ENCODE measurements around the gene FARP1.
"Not testable (repeated sequence)": the region's sequence is repeated elsewhere in the genome, so short reads cannot be mapped to it uniquely, and the experiment has no call there.

The FARP1 gene

GRCh38 chr13:98230762-98231161 is 87.9 kb downstream of the FARP1 start:
- DNase-seq: not testable (repeated sequence)

GRCh38 chr13:98232456-98232855 is 89.6 kb downstream of the FARP1 start:
- no peak for DNase-seq

- DNase-seq: no peak
Observed at GRCh38 chr13:98233127-98233526, 90.2 kb downstream of the FARP1 start.

GRCh38 chr13:98234348-98234747 is 91.5 kb downstream of the FARP1 start:
- DNase-seq: no peak

DNA sequence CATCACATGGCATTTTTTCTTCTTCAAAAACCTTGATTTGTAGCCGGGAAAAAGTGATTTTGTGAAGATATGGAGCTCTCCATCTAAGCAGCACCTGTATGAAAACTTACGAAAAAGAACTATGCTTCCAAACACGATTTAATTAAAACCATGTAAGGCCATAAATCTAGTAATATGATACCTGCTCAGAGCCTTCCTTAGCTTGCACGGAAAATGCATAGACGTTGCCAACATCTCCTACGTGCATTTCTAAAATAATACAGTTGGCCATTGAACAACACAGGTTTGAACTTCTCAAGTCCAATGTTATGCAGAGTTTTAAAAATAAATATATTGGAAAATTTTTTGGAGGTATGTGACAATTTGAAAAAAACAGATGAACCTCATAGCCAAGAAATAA is 93.3 kb downstream of the FARP1 start:
- DNase-seq: no peak

DNA sequence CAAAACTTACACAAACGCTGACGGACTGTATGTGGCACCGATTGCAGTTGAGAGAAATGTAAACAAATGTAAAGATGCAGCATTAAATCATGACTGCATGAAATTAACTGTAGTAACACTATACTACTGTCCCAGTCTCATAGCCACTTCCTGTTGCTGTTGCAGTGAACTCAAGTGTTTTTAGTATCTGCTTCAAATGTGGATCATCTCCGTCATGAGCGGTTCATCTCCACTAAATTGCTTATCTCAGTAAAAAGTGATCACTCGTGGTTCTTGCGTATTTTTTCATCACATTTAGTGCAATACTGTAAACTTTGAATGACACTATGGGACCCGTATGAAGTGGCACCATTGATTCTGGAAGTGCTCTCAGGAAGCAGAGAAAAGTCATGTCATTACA is 94.4 kb downstream of the FARP1 start:
- DNase-seq: no peak

GRCh38 chr13:98239162-98240076 is 96.5 kb downstream of the FARP1 start:
- no peak for DNase-seq

GRCh38 chr13:98240135-98240534 is 97.2 kb downstream of the FARP1 start:
- no peak for DNase-seq

DNA sequence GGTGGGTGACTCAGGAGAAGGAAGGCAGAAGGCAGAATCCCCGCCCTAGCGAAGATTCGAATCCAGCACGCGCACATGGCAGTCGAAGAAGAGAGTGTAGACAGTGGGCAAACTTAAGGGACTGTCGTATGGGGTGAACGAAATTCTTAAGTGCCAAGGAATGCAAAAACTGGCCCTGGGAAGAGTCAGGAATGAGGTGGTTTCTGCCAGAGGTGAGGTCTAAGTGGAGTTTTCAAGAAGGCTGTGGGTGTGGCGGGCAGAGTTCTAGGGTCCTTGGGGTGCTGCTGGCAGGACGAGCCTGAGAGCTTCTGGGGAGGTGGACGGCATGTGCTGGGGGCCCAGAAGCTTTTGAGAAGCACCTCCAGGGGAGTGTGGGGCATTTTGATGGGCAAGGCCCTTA is 98.1 kb downstream of the FARP1 start:
- no peak for DNase-seq

- no peak for DNase-seq
Observed at GRCh38 chr13:98241976-98242375, 99.1 kb downstream of the FARP1 start.

- no peak for DNase-seq
Observed at GRCh38 chr13:98242403-98242802, 99.5 kb downstream of the FARP1 start.

DNA sequence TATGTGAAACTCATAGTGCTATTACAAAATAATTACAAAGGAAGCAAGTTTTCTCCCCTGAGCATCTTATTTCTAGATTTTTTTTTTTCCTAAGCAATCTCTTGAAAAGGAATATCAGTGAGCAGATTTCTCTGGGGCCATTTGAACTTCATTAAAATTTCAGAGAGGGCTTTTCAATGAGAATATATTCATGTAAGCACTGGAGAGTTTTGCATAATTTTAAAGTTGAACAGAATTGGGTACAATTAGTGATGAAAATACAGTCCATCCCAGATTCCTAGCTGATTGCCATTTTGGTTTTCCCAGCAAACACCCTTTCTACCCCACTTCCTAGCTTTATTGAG is 101.0 kb downstream of the FARP1 start:
- no peak for DNase-seq

DNA sequence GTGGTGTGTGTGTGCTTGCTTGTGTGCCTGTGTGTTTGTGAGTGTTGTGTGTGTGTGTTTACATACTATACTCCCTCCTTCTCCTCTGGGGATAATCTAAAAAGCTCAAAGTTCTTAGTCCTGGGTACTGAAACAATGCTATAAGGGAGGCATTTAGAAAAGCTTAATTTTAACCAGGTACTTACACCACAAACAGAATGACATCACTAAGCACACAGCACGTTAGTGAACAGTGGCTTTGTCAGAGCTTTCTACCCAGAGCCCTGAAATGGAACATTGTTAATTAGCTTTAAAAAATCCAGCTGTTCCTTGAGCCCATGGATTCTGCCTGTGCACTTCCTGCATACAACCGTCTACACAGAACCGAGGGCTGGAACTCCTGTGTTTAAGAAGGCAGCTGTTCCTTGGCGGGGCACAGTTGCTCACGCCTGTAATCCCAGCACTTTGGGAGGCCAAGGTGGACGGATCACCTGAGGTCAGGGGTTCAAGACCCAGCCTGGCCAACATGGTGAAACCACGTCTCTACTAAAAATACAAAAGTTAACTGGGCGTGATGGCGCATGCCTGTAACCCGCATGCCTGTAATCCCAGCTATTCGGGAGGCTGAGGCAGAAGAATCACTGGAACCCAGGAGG is 103.8 kb downstream of the FARP1 start:
- no peak for DNase-seq

GRCh38 chr13:98251708-98252107 is 108.8 kb downstream of the FARP1 start:
- DNase-seq: no peak

DNA sequence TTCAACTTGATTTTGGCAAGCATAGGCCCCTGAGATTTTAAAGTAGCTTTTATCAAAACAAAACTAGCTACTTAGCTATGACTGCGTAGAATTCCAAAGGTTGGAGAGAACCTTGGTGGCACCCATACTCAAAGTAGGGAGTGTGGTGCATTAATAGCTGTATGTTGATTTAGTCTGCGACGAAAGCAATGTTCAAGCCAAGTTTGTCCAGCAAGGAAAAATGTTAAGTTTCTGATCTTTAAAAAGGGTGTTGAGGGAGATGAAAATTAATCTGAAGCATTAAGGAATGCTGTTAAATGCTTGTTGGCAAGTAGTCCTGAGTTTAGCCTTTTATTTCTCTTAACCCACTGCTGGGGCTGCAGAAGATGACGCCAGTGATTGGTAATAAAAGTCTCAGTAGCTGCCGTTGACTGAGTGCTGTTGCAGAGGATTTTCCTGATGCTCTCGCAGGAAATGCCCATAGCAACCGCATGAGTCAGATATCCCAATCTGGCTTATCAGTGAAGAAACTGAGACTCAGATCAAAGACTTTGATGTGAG is 110.1 kb downstream of the FARP1 start:
- DNase-seq: no peak

DNA sequence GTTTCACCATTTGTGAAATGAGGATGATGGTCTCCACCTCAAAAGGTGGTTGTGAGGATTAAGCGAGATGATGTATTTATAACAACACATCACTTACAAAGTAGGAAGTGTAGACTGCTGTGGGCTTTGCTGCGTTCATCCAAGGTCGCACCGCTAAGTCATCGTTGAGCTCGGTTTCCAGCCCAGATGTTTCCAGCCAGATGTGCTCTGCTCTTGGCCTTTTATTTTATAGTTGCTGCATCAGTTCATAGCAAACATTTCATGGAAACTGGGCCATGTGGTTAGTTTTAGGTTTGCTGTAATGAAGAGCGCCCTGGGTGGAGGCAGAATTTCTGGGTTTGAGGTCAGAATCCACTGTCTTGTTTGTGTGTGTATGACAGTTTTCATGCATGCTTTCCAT is 110.6 kb downstream of the FARP1 start:
- no peak for DNase-seq

DNA sequence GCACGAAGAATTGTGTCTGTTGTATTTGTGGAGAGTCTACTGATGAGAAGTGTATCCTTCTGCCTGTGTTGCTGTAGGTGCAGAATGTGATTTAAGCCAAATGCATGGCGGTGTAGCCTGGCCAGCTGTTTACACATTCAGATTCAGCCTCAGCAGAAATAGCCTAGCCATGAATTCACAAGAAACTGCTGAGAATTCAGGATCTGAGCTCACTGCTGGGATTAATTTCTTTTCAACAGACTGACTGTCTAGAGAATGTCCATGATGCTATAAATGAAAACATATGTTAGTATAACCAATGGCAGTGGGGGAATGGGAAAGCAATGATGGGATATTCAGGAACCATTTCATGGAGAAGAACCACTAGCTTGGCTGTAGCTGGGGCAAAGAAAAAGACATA is 111.6 kb downstream of the FARP1 start:
- DNase-seq: no peak

GRCh38 chr13:98258226-98258625 is 115.3 kb downstream of the FARP1 start:
- no peak for DNase-seq

DNA sequence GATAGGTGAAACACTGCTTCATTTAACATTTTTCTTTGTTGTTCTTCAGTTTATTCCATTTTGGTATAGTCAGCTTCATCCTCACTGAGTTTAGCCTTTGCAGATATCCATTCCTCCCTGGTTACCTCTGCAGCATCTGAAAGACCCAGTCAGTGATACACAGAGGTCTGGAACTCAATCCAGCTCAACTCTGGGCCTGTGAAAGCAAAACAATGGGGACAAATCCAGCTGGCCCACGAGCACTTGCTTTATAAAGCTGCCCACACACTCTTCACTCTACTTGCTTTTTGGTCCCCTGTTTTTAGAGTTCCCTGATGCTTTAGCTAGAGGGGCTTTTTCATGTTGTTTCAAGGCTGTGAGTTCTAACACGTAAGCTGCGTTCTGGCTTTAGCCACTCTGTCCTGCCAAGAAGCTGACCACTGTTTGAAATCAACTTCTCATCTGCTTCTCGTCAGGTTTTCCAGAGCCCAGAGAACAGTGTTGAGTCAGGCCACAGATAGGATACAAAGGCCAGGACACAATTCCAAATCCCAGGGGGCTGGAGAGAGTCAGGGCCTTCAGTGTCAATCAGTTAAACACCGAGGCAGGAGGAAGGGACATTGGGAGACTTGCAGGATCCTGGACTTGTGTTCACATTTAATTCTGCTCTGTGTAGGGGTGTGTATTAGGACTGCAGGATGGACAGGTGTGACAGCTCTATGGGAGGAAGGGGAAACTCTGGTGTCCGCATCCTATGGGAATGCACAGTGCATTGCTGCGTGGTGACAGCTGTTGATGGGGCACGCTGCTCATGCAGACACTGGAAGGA is 117.7 kb downstream of the FARP1 start:
- no peak for DNase-seq

DNA sequence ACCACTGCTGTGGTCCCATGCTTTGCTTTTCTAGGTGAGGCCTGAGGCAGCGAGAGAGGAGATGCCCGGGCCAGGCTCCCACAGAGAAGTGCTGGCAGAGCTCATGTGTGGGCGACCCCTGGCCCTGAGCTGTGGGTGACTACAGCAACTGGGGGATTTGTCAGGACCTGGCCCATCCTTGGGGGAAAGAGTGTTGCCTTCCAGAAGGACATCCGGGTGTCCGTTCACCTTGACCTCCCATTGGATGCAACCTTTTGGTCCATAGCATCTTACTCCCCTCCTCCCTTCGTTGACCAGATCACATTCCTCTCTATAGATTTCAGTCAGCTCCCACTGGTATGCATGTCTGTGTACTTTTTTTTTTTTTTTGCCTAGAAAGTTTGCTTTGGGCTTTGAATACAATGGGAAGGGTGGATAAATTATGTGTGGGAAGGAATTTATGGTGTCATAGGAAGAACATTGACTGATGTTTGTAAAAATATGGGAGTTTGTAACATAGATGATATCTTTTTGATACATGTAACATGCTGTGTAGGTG is 118.3 kb downstream of the FARP1 start:
- no peak for DNase-seq

DNA sequence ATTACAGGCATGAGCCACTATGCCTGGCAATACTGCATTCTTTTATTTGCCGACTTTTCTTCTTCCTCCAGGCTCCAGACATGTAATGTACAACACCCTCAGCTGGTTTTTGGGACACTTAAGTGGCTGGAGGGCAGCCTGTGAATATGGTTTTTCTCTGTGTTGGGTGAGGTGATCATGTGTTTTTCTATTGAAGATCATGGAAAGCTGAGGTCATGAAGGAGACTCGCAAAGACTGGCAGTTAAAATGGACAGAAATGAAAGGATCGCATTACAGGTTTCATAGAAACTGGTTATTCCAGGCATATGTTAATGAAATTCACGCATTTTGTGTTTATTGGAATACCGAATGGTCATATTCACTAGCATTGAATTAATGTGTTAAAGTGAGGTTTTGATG is 119.4 kb downstream of the FARP1 start:
- no peak for DNase-seq

DNA sequence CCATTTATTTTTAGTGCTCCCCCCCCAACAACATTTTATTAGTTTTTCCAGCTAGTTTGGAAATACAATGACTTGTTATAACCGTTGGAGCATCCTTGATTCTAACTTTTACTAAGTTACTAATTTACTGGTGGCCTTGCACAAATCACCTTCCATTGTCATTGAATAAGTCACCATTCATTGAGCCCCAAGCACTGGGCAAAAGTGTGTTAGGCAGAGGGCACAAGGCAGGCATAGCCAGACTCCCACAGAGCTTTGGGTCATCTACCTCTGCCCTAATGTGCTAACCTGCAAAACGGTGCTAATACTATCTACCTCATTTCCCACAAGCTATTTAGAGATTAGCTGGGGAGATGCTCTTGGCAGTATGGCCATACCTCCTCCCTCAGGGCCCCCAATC is 120.9 kb downstream of the FARP1 start:
- DNase-seq: no peak

- DNase-seq: no peak
Observed at GRCh38 chr13:98264877-98265276, 122.0 kb downstream of the FARP1 start.

All from activated CD4-positive, alpha-beta T cell treated with anti-CD3 and anti-CD28 coated beads, Interleukin-10, Interleukin-2, amounts not matched to agents 100 ng/mL and 50 ng/mL, durations not matched to agents 16 hours and 8 hours (primary cell).